IPS-NIHi7 (cell line): ENCODE data around the gene FCAMR.

Experiments
- DNase-seq: peaks from one replicate; pipeline ENCODE4 v3.0.0; 2012; ENCODE audit warnings: mixed read lengths; ENCODE audit errors: extremely low spot score

The FCAMR gene, protein sequence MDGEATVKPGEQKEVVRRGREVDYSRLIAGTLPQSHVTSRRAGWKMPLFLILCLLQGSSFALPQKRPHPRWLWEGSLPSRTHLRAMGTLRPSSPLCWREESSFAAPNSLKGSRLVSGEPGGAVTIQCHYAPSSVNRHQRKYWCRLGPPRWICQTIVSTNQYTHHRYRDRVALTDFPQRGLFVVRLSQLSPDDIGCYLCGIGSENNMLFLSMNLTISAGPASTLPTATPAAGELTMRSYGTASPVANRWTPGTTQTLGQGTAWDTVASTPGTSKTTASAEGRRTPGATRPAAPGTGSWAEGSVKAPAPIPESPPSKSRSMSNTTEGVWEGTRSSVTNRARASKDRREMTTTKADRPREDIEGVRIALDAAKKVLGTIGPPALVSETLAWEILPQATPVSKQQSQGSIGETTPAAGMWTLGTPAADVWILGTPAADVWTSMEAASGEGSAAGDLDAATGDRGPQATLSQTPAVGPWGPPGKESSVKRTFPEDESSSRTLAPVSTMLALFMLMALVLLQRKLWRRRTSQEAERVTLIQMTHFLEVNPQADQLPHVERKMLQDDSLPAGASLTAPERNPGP

GRCh38 chr1:206970446-206970845, at the start of gene FCAMR:
Gene FCAMR (minus strand): TSS chr1:206970460. CDS start chr1:206970125, 335 bp downstream.
- no peak for DNase-seq

DNA sequence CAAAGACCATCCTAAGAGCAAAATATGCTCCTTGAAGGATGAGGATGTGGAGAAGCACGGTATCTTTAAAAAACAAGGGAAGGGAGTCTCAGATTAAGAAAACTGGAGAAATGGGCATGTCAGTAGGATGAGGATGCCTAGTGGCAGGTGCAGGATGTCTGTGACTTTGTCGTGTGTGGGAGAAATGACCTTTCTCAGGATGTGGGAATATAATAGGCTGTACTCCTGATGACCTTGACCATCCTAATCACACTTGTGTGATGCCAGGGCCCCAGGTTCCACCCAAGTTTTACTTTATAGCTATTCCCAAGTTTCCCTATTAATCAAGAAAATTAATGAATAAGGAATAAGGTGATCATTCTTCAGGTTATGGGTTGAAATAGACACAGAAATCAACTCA, 49.4 kb upstream of the FCAMR start:
- DNase-seq = no peak

- DNase-seq = no peak
These were observed 48.9 kb upstream of the FCAMR start for GRCh38 chr1:207019161-207019560.

GRCh38 chr1:207018707-207019106, 48.4 kb upstream of the FCAMR start:
- DNase-seq = no peak

DNA sequence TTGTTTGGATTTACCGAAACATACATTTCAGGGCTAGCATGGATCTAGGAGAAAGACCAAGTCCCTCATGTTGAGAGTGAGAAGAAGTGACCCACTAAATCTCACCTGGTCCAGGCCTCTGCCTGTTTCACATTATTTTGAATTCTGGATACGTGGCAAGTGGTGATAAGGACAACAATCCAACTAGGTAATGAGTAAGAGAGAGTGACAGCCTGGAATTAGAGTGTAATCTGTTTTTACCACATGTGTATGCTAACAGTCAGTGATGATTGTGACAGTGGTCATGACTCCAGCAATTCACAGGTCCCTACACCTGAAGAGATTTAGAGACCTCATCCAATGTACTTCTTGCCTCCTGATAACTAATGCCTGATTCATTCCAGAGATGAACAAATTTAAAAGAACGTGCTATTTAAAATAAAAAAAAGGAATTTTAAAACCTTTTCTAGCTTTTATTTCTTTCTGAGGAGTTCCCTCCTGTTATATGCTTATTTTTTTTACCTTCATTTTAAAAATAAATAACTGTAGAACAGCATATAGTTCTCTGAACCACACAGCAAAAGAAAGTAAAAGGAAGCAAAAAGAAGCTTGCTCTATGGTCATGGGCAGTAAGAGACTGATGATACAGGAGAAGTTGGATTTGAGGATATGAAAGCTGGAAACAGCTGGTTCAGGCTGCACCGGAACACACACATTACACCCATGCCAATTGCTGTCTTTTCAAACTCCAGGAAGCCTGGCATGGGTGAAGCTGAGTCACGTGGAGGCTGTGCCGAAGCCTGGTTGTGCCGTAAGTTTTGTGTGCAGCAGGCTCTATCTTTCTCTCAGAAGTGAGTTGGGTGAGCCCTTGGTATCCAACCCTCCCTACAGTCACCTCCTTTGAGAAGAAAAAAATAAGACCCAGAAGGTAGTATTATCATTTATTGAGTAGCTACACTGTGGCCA, 47.6 kb upstream of the FCAMR start:
- no peak for DNase-seq

GRCh38 chr1:207015791-207016190, 45.5 kb upstream of the FCAMR start:
- no peak for DNase-seq

DNA sequence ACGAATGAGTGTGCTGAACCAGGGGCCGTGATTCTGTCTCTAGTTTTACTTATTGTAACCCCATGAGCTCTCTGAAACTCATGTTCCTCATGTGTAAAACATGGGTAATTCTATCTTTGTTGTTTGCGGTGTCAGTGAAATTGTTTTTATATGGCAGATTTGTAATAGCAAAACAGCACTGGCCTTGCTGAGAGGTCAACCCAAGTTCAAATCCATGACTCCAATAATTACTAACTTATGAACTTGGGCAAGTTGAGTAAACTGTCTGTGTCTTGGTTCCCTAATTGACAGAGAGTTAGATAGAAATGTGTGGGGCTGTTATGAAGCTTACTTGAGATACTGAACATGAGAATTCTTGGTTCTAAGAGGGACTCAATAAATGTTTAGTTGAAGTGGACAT, 44.5 kb upstream of the FCAMR start:
- DNase-seq = no peak

DNA sequence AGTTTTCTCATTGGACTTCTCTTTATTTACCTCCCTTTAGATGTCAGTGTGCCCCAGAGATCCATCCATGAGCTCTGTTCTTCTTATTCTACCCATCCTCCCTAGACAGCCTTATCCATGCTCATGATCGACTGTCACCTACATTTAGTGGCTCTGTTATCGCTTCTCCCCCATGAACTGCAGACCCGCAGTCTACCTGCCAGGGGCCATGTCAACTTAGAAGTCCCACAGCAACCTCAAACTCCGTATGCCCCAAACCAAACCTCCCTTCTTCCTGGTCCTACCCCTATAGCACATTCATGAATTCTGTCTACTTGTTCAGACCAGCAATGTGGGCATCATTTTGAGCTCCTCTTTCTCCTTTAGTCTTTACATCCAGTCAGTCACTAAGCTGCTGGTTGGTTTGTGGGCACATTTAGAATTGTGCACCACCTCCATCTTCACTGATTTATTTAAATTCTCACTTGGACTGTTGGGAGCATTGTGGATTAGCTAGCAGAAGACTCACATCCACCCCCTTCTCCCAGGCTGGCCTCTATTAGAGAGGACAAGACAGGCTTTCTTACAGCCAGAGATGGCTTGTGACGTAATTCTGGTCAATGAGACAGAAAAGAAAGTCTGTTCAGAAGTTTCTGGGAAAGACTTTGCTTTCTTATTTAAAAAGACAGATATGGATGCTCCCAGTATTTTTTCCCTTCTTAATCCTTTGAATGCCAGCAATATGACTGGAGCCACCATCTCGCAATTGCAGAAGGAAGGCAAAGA, 43.2 kb upstream of the FCAMR start:
- no peak for DNase-seq

DNA sequence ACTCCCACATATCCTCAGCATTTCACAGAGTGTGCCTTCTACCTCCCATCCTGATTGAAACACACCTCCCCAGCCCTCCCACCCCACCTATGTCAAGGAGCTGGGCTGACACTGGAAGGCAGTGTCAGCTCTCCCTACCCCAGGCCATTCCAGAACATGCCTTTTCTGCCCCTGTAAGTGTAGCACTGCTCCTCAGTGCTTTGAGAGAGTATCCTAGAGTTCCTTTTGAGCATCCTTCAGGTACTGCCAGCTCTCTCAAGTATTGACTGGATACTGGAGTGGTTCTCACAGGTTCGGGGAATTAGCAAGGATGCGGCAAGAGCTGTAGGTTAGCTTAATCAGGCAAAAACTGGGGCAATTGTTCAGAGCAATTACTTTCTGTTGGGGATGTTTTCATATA, 40.5 kb upstream of the FCAMR start:
- no peak for DNase-seq

DNA sequence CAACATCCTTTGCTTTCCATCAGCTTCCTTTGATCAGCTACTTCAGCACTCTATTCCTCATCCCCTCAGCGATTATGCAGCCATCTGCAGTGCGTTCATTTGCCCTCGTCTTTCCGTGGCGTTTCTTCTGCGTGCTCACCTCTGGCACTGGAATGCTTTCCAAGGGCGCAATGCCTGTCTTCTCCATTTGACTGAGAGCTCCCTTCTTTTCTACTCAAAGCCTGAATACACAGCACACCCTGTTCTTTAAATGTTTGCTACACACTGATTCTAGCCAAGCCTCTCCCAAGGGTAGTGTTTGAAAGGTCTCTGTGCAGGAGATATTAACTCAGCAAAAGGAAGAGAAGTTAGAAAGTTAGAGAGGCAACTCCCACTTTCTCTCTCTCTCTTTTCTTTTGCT, 39.7 kb upstream of the FCAMR start:
- no peak for DNase-seq

- DNase-seq = no peak
These were observed 39.1 kb upstream of the FCAMR start for GRCh38 chr1:207009182-207009850.

GRCh38 chr1:207007352-207008033, 37.2 kb upstream of the FCAMR start:
- DNase-seq = no peak

- no peak for DNase-seq
These were observed 36.7 kb upstream of the FCAMR start for GRCh38 chr1:207006914-207007313.

- no peak for DNase-seq
These were observed 35.8 kb upstream of the FCAMR start for GRCh38 chr1:207006083-207006482.

GRCh38 chr1:207004931-207005830, 34.9 kb upstream of the FCAMR start:
- peak; percentile 86 for DNase-seq

DNA sequence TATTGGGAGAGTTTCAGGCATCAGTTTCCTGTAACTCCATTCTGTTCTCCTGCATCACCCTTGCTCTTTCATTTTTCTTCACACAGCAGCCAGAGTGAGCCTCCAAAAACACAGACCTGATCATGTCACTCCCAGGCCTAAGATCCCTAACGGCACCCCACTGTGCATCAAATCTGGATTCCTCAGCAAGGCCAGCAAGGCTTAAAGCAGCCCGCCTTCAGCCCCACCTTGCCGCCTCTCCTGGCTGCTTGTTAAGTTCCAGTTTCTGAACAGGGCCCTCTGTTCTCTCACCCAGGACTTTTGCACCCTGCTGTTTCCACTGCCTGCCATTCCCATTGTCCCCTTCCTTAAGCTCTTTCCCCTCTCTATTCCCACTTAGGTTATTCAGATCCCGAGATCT, 33.0 kb upstream of the FCAMR start:
- DNase-seq = no peak

DNA sequence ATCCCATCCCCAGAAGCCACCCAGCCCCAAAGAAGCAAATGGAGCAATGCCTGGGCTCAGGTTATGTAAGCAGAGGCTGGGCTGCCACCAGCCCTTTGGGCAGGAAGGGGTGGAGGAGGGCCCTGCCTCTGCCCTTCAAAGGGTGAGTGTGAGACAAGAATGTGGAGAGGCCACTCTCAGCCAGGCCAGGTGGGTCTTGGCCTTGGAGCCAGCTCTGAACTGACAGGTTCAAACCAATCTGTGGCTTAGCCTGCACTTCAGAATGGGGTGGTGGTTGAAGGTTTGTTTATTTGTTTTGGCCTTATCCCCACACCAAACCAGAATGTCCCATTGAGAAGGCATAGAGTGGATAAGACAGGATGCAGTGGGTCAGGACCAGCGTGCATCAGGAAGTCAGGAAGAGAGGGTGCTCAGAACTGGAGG, 32.5 kb upstream of the FCAMR start:
- DNase-seq = no peak

- DNase-seq = no peak
These were observed 31.4 kb upstream of the FCAMR start for GRCh38 chr1:207001492-207002245.
